ENCODE data around the gene MAST4. TPM values are rescaled to one million over a fixed set of nuclear protein-coding genes. Genes with fewer than 3 reads are reported as not detected.

Gene MAST4
- total RNA-seq, 2 donors from 2014 or later = 11.0 to 11.5 TPM

GRCh38 chr5:66728049-66728448 lies 131.9 kb downstream of the MAST4 start:
- no peak overlapping the region for H3K27ac ChIP-seq (ENCODE audit: low read depth, low read length)
- no peak overlapping the region for H3K27ac Mint-ChIP-seq
- no peaks in the 10 kb centered on the region for H3K27me3 ChIP-seq (ENCODE audit: control insufficient read depth, insufficient read depth, low read length, poor library complexity, severe bottlenecking)
- WGBS, 2 experiments (ENCODE audit: insufficient coverage in 1 of 2, insufficient read length in 1 of 2) = 90% methylated on average over 1 of the region's 1 CpG; no CpG with 5 or more reads in 1 of the 2 experiments
- H3K4me3 Mint-ChIP-seq = no peak overlapping the region
- H3K36me3 Mint-ChIP-seq (ENCODE audit: low read depth) = no peaks in the 10 kb centered on the region
- H3K9ac ChIP-seq (ENCODE audit: extremely low read depth, low read length, poor library complexity, severe bottlenecking) = no peak overlapping the region
- no peaks in the 10 kb centered on the region for H3K36me3 ChIP-seq (ENCODE audit: control insufficient read depth, insufficient read depth, low read length)
- TF ChIP-seq, protein P1, sequence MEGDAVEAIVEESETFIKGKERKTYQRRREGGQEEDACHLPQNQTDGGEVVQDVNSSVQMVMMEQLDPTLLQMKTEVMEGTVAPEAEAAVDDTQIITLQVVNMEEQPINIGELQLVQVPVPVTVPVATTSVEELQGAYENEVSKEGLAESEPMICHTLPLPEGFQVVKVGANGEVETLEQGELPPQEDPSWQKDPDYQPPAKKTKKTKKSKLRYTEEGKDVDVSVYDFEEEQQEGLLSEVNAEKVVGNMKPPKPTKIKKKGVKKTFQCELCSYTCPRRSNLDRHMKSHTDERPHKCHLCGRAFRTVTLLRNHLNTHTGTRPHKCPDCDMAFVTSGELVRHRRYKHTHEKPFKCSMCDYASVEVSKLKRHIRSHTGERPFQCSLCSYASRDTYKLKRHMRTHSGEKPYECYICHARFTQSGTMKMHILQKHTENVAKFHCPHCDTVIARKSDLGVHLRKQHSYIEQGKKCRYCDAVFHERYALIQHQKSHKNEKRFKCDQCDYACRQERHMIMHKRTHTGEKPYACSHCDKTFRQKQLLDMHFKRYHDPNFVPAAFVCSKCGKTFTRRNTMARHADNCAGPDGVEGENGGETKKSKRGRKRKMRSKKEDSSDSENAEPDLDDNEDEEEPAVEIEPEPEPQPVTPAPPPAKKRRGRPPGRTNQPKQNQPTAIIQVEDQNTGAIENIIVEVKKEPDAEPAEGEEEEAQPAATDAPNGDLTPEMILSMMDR (conservative IDR thresholded peaks at IDR 0.05) = no peak
- H3K4me1 Mint-ChIP-seq = no peaks in the 10 kb centered on the region
- no peak overlapping the region for H3K4me3 ChIP-seq (ENCODE audit: low read length)
- no peaks in the 10 kb centered on the region for H3K9me3 ChIP-seq (ENCODE audit: control insufficient read depth, low read length)
- no peaks in the 10 kb centered on the region for H3K9me3 Mint-ChIP-seq
- no peak for DNase-seq
- H3K27me3 Mint-ChIP-seq (ENCODE audit: insufficient read depth) = no peaks in the 10 kb centered on the region
- H3K4me1 ChIP-seq (ENCODE audit: control insufficient read depth, insufficient read depth, low read length) = no peaks in the 10 kb centered on the region

DNA sequence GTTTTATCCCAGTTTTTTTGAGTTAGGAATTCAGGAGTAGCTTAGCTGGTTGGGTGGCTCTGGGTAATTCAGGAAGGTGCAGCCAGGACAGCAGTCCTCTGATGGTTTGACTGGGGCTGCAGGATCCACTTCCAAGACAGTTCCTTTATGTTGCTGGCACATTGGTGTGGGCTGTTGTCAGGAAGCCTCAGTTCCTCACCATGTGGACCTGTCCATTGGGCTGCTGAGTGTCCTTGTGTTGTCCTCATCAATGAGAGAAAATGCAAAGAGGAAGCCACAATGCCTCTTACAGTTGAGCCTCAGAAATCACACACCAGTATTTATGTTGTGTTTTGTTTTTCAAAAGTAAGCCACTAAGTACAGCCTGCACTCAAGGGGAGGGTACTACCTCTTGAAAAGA lies 140.9 kb downstream of the MAST4 start:
- no peak overlapping the region for H3K4me3 ChIP-seq (ENCODE audit: low read length)
- Mint-ChIP-seq H3K4me1 (peaks cover 2% of the 10 kb centered on the region), H3K27me3 (ENCODE audit: insufficient read depth) (no peaks in the 10 kb centered on the region), H3K9me3 (no peaks in the 10 kb centered on the region), H3K36me3 (ENCODE audit: low read depth) (no peaks in the 10 kb centered on the region), H3K27ac (no peak overlapping the region), H3K4me3 (no peak overlapping the region)
- no peaks in the 10 kb centered on the region for H3K27me3 ChIP-seq (ENCODE audit: control insufficient read depth, insufficient read depth, low read length, poor library complexity, severe bottlenecking)
- no peak overlapping the region for H3K27ac ChIP-seq (ENCODE audit: low read depth, low read length)
- H3K9me3 ChIP-seq (ENCODE audit: control insufficient read depth, low read length) = no peaks in the 10 kb centered on the region
- H3K9ac ChIP-seq (ENCODE audit: extremely low read depth, low read length, poor library complexity, severe bottlenecking) = no peak overlapping the region
- no peaks in the 10 kb centered on the region for H3K4me1 ChIP-seq (ENCODE audit: control insufficient read depth, insufficient read depth, low read length)
- TF ChIP-seq, protein P1 (conservative IDR thresholded peaks at IDR 0.05) = no peak
- no peak for DNase-seq
- H3K36me3 ChIP-seq (ENCODE audit: control insufficient read depth, insufficient read depth, low read length) = no peaks in the 10 kb centered on the region

- no peak overlapping the region for H3K27ac ChIP-seq (ENCODE audit: low read depth, low read length)
- TF ChIP-seq, protein P1 (conservative IDR thresholded peaks at IDR 0.05) = no peak
Observed at GRCh38 chr5:66738136-66738535, 141.9 kb downstream of the MAST4 start.

More at GRCh38 chr5:66738136-66738535, 141.9 kb downstream of the MAST4 start:
- Mint-ChIP-seq H3K27me3 (ENCODE audit: insufficient read depth) (no peaks in the 10 kb centered on the region), H3K36me3 (ENCODE audit: low read depth) (no peaks in the 10 kb centered on the region), H3K9me3 (no peaks in the 10 kb centered on the region), H3K4me1 (peaks cover 2% of the 10 kb centered on the region), H3K27ac (no peak overlapping the region), H3K4me3 (no peak overlapping the region)
- Histone ChIP-seq H3K4me1 (ENCODE audit: control insufficient read depth, insufficient read depth, low read length) (no peaks in the 10 kb centered on the region), H3K9me3 (ENCODE audit: control insufficient read depth, low read length) (no peaks in the 10 kb centered on the region), H3K27me3 (ENCODE audit: control insufficient read depth, insufficient read depth, low read length, poor library complexity, severe bottlenecking) (no peaks in the 10 kb centered on the region), H3K9ac (ENCODE audit: extremely low read depth, low read length, poor library complexity, severe bottlenecking) (no peak overlapping the region), H3K36me3 (ENCODE audit: control insufficient read depth, insufficient read depth, low read length) (no peaks in the 10 kb centered on the region), H3K4me3 (ENCODE audit: low read length) (no peak overlapping the region)
- 100% methylated on average over 1 of the region's 1 CpG for WGBS, 2 experiments (ENCODE audit: insufficient coverage in 1 of 2, insufficient read length in 1 of 2)
- DNase-seq = no peak

Data from endodermal cell (in vitro differentiated cells).